BE2C (cell line): ENCODE measurements around the gene LMO2.

Experiments
- DNase-seq: peaks from one replicate; pipeline ENCODE4 v3.0.0-alpha.2; 2020
- H3K27me3 ChIP-seq: fragments of 250-450 bp; sonication (Bioruptor Pico); 2 replicates; pipeline ENCODE4 v1.5.1; 2020; ENCODE audit warnings: mild to moderate bottlenecking
- H3K36me3 ChIP-seq: fragments of 250-450 bp; sonication (Bioruptor Pico); 2 replicates; pipeline ENCODE4 v1.5.1; 2020; ENCODE audit warnings: mild to moderate bottlenecking
- H3K4me1 ChIP-seq: fragments of 250-450 bp; sonication (Bioruptor Pico); 2 replicates; pipeline ENCODE4 v1.5.1; 2020
- H3K4me3 ChIP-seq: 2 replicates; pipeline ENCODE4 v1.5.1; 2011; ENCODE audit warnings: low read depth, low read length
- H3K9me3 ChIP-seq: fragments of 250-450 bp; sonication (Bioruptor Pico); 2 replicates; pipeline ENCODE4 v1.5.1; 2020
- CTCF ChIP-seq: IDR thresholded peaks from 2 replicates; pipeline ENCODE4 v1.5.1; 2012; ENCODE audit warnings: mild to moderate bottlenecking, low read depth, low read length

LMO2 gene

GRCh38 chr11:33885338-33886005, 6.4 kb downstream of the LMO2 start:
- no peak for TF ChIP-seq CTCF
- no peak for DNase-seq
- no peak overlapping the region for H3K4me3 ChIP-seq

GRCh38 chr11:33884601-33885000, 7.3 kb downstream of the LMO2 start:
- no peak overlapping the region for H3K4me3 ChIP-seq
- H3K27me3 ChIP-seq, result no peaks in the 10 kb centered on the region
- no peak for TF ChIP-seq CTCF
- H3K36me3 ChIP-seq, result no peaks in the 10 kb centered on the region
- no peaks in the 10 kb centered on the region for H3K9me3 ChIP-seq
- no peaks in the 10 kb centered on the region for H3K4me1 ChIP-seq
- no peak for DNase-seq

More at GRCh38 chr11:33885338-33886005, 6.4 kb downstream of the LMO2 start:
- H3K9me3 ChIP-seq, result no peaks in the 10 kb centered on the region
- no peaks in the 10 kb centered on the region for H3K4me1 ChIP-seq
- H3K36me3 ChIP-seq, result no peaks in the 10 kb centered on the region
- H3K27me3 ChIP-seq, result no peaks in the 10 kb centered on the region

GRCh38 chr11:33884035-33884434, 7.8 kb downstream of the LMO2 start:
- Histone ChIP-seq H3K27me3 (no peaks in the 10 kb centered on the region), H3K4me1 (no peaks in the 10 kb centered on the region), H3K9me3 (no peaks in the 10 kb centered on the region), H3K4me3 (no peak overlapping the region), H3K36me3 (no peaks in the 10 kb centered on the region)
- TF ChIP-seq CTCF, result no peak
- DNase-seq, result no peak

- no peak for TF ChIP-seq CTCF
- Histone ChIP-seq H3K4me1 (no peaks in the 10 kb centered on the region), H3K9me3 (no peaks in the 10 kb centered on the region), H3K4me3 (no peak overlapping the region), H3K36me3 (no peaks in the 10 kb centered on the region), H3K27me3 (no peaks in the 10 kb centered on the region)
- no peak for DNase-seq
Observed at GRCh38 chr11:33881651-33882503, 10.0 kb downstream of the LMO2 start.

GRCh38 chr11:33880979-33881378, 10.9 kb downstream of the LMO2 start:
- Histone ChIP-seq H3K27me3 (no peaks in the 10 kb centered on the region), H3K4me3 (no peak overlapping the region)
- no peak for TF ChIP-seq CTCF

GRCh38 chr11:33879375-33879774, 12.5 kb downstream of the LMO2 start:
- Histone ChIP-seq H3K4me3 (no peak overlapping the region), H3K9me3 (no peaks in the 10 kb centered on the region), H3K36me3 (no peaks in the 10 kb centered on the region), H3K27me3 (no peaks in the 10 kb centered on the region), H3K4me1 (no peaks in the 10 kb centered on the region)
- TF ChIP-seq CTCF, result no peak
- no peak for DNase-seq

More at GRCh38 chr11:33880979-33881378, 10.9 kb downstream of the LMO2 start:
- DNase-seq, result no peak
- Histone ChIP-seq H3K9me3 (no peaks in the 10 kb centered on the region), H3K36me3 (no peaks in the 10 kb centered on the region), H3K4me1 (no peaks in the 10 kb centered on the region)
